ENCODE measurements around the gene ADAMTS18.
"Not testable (repeated sequence)": the region's sequence is repeated elsewhere in the genome, so short reads cannot be mapped to it uniquely, and the experiment has no call there.

ADAMTS18 gene

DNA sequence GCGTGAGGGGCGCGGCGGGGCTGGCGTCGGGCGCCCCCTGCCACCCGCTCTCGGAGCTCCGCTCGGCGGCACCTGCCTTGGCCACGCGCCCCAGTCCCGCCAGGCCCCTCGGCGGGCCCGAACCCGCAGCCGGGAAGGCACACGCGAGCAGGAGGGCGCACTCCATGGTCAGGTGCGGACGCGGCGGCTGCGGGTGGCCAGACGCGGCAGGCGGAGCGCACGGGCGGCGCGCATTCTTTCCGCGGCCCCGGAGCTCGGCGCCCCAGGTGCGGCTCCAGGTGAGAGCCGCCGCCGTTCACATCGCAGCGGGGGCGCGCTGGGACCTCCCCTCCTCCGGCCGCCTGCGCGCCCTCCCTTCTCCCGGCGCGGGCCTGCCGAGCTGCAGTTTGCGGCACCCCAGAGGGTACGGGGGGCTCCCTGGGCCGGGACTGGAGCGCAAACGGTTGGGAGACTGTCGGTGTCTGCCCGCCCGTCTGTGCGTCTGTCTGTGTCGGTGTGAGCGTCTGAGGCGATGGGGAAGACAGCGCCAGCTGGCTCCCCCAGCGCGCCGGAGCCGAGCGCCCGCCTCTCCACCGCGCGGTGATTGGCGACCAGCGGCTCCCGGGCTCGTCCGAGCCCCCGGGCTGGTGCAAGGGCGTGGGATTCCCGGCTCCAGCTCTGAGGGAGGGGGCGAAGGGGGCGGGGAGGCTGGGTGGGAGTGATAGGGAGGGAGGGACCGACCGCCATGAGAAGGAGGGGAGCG lies at the start of gene ADAMTS18:
Gene ADAMTS18, minus strand, starts transcription at position 505 of the 742 bp plus-strand sequence. Its CDS starts 339 bp downstream, at position 166.
- peak in 4 of 42 donors; percentile 3 to 49 (median 24) for DNase-seq

DNA sequence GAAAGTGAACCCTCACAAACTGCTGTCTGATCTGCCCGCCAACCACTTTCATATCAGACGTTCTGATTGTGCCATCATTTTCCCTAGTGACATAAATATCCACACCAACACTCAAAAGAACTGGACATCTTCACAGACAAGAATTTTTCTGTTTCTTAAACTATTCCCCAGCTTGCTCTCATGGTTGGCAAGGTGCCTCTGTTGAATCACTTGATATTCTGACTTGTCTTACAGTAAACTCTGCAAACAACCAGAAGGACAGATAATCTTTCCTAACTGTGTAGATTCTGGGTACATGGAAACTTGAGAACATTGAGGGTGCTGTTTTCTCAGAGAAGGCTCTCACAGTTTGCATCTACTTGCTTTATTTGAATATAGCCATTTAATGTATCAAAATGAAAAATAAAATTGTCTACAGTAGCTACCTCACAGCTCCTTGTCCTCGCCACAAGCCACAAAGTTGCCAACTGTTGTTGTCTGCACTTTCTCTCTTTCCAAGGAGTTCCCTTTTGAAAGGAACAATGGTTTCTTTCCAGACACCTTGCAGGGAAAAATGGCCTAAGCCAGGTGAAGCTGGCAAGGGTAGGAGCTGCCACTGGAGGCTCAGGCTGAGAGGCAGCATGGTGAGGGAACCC lies 46.0 kb upstream of the ADAMTS18 start:
- no peak for DNase-seq
- intact Hi-C loops (cut with DNase I), result no loop called here

More for the DNA sequence above, at the start of gene ADAMTS18:
- intact Hi-C loops (cut with DNase I), result no loop called here

DNA sequence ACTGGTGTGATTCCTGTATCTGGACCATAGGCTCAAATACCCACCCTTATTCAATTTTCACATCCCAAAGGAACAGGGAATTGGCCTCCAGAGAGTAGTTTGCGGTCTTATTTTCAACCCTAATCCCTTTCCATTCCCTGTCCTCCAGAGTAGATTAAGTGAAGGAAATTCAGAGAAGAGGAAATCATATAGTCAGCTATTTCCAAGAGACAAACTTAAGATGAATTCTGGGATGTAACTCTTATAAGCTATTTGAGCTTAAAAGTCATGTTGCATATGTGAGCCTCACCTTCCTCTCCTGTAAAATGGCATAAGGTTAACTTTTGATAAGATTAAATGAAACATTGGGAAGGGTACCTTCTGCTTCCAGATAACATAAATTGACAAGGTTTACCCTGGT lies 37.4 kb upstream of the ADAMTS18 start:
- intact Hi-C loops (cut with DNase I), result no loop called here
- DNase-seq, result no peak

GRCh38 chr16:77470851-77471250 lies 36.0 kb upstream of the ADAMTS18 start:
- no peak for DNase-seq
- intact Hi-C loops (cut with DNase I), result no loop called here

DNA sequence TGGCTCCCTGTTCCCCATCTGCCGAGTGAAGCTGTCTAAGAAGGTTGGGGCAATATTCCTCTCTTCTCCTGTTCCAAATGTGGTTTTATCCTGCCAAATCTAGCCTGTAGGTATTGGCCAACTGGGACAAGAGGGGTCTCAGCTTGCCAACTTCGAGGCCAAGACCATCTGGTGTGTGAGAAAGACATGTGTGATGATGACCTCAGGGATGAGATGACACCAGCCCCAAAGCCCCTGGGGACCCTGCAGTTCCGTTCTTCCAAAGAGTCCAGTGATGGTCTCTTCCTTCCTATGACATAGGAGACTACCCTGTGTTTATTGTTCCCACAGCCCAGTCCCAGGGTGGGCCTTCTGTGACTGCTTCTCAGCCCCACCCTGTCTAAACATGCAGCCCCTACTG lies 34.8 kb upstream of the ADAMTS18 start:
- DNase-seq, result no peak
- intact Hi-C loops (cut with DNase I), result no loop called here

DNA sequence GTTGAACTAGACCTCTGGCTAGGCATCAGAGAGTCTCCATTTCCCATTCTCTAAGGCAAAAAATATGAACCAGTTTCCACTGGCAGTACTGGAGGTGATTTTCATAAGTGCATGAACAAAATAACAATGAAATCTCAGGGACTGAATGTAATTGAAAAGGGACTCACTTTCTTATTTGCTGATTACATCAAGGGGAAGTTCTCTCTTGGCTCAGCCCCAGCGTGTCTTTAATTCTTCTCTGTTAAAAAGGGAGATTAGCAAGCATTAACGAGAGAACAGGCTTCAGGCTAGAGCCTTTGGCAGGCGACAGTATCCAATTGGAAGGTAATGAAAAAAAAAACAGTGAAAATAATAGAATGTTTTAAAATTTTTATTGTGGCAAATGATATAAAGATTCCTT lies 34.0 kb upstream of the ADAMTS18 start:
- intact Hi-C loops (cut with DNase I), result no loop called here
- no peak for DNase-seq

DNA sequence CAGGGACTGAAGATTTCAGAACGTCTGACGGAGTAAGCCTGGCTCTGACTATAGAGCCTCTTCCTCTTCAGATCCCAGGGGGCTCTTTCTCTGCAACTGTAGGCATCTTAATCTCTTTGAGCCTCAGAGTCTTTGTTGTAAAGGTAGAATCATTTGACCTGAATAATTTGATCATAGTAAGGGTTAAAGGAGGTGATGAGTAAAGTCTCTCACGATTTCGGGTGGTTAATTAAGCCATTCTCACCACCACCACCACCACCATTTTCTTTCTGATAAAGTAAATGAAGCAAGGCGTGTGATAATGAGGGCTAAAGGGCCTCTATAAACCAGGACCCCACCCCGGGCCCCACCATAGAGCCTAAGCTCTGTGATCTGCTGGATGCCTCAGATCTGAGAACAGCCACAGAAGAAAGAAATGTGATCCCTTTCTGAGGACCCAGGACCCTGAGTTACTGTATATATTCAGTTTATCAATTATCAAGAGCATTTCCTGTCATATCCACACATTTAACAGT lies 33.0 kb upstream of the ADAMTS18 start:
- intact Hi-C loops (cut with DNase I), result no loop called here
- no peak for DNase-seq

- DNase-seq; intact Hi-C loops (cut with DNase I): not testable (repeated sequence)
Observed at GRCh38 chr16:77463659-77464058, 28.8 kb upstream of the ADAMTS18 start.

DNA sequence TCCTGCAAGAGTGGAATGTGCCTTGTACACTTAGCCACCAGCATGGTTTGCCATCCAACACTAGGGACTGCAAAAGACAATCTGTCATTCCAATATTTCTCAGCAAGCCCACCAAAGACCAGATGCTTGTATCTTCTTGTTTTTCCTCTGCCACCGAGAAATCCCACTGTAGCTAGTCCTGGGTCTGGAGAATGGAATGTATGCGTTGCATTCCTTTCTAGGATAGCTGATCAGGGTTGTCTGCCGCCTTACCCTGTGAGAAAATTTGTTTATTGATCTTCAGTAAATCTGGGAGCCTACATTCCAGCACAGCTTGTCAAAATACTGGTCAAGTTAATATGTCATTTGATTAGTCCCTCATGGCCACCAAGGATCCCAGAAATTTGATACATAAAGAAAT lies 28.1 kb upstream of the ADAMTS18 start:
- no peak for DNase-seq
- intact Hi-C loops (cut with DNase I), result no loop called here

- intact Hi-C loops (cut with DNase I), result no loop called here
- DNase-seq, result no peak
Observed at GRCh38 chr16:77459534-77460254, 24.9 kb upstream of the ADAMTS18 start.

DNA sequence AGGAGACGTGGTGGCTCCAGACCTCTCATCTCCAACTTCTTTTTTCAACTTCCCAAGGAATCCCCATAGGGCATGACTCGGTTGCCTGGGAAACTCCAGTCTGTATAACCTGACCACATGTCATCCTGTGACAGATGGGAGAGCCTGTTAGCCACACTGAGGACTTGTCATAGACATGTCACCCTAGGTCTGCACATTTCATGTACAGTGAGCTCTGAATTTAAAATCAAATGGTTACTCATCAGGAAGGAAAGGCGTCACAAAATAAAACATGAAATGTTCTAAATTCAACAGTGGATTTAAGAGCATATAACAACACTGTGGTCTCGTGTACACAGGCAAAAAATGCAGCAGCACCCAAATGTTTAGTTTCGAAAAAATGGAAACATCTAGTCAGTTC lies 22.2 kb upstream of the ADAMTS18 start:
- intact Hi-C loops (cut with DNase I), result no loop called here
- no peak for DNase-seq

DNA sequence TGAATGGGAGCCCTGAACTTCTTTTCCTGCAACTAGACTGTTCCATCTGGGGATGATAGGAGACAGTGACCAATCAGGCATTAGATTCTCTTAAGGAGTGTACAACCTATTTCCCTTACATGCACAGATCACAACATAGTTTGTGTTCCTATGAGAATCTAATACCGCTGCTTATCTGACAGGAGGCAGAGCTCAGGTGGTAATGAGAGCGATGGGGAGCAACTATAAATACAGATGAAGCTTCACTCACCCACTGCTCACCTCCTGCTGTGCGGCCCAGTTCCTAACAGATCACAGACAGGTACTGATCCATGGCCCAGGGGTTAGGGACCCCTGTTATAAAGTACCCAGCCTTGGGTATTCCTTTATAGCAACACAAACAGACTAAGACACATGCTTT lies 17.4 kb upstream of the ADAMTS18 start:
- intact Hi-C loops (cut with DNase I), result no loop called here
- no peak for DNase-seq

- no peak for DNase-seq
- intact Hi-C loops (cut with DNase I), result no loop called here
Observed at GRCh38 chr16:77450790-77451487, 16.1 kb upstream of the ADAMTS18 start.

DNA sequence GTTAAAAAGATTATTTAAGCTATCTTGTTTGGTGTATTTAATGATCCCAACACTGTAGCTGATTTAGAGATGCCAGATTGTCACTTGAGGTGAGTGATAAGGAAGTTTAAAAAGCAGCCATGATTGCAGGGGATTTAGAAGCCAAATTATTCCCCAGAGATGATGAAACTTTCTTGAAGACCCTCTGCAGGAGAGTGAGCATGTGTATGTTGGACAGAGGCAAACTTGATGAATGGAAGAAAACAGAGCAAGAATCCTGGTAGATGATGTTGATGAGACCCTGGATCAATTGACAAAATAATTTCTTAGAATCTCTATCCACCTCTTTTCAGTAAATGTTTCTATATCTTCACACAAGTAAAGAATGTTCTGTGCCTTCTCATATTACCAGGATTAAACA lies 14.4 kb upstream of the ADAMTS18 start:
- DNase-seq, result no peak
- intact Hi-C loops (cut with DNase I), result no loop called here

DNA sequence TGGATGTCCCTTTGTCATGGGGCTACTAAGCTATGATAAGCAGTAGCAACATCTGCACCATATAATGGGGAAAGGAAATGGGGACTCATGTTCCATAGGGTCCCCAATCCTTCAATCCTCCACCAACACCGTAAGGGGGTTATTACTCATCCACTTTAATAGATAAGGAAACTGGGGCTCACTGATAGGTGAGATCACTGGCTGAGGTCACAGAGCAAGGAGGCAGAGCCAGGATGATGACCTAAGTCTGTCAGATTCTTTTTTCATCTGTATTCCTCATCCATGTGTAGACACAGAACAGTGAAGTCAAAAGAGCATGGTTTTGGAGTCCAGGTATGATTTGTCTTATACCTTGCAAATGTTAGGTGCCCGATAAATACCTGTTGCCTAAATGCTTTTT lies 10.5 kb upstream of the ADAMTS18 start:
- intact Hi-C loops (cut with DNase I), result no loop called here
- no peak for DNase-seq

GRCh38 chr16:77444147-77444460 lies 9.3 kb upstream of the ADAMTS18 start:
- no peak for DNase-seq
- intact Hi-C loops (cut with DNase I), result no loop called here

- no peak for DNase-seq
- intact Hi-C loops (cut with DNase I), result no loop called here
Observed at GRCh38 chr16:77443357-77444146, 8.7 kb upstream of the ADAMTS18 start.

GRCh38 chr16:77442078-77442477 lies 7.2 kb upstream of the ADAMTS18 start:
- intact Hi-C loops (cut with DNase I), result no loop called here
- no peak for DNase-seq

DNA sequence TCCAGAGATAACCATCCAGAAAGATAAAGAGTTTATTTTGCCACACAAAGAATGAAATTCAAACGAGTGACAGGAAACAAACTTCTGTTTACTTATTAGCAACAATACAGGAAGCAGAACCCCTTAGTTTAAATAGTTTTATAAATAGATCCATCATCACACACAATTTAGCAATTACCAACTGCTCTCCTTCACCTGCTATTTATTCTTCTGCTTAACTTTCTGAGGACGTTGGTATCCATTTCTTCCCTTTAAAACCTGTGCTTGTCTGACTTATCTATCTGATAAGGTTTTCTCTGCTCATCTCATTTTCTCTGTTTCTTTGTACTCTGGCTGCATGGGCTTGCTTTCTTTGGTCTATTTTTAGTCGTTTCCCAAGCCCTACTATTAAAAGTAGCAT lies 4.3 kb upstream of the ADAMTS18 start:
- intact Hi-C loops (cut with DNase I), result no loop called here
- no peak for DNase-seq

All from head of caudate nucleus (tissue), 42 donors.